Neural cell (in vitro differentiated cells): ENCODE results near the gene FYCO1.

ENCODE experiments used
- RAD21 ChIP-seq: fragments of 450-650 bp; conservative IDR thresholded peaks from 2 replicates; pipeline ENCODE4 v1.6.1; 2014; ENCODE audit warnings: antibody characterized with exemption, mild to moderate bottlenecking, moderate library complexity
- SMC3 ChIP-seq: fragments of 450-650 bp; conservative IDR thresholded peaks from 2 replicates; pipeline ENCODE4 v1.6.1; 2014; ENCODE audit warnings: antibody characterized with exemption, mild to moderate bottlenecking, moderate library complexity; ENCODE audit not compliant: poor library complexity
- TF ChIP-seq, protein P1 (sequence below): fragments of 450-650 bp; IDR thresholded peaks from 2 replicates; pipeline ENCODE4 v1.5.1; 2014; ENCODE audit warnings: antibody characterized with exemption, mild to moderate bottlenecking, moderate library complexity; ENCODE audit not compliant: poor library complexity, severe bottlenecking

GRCh38 chr3:45878124-45878523 lies 117.5 kb downstream of the FYCO1 start:
- TF ChIP-seq, protein P1, sequence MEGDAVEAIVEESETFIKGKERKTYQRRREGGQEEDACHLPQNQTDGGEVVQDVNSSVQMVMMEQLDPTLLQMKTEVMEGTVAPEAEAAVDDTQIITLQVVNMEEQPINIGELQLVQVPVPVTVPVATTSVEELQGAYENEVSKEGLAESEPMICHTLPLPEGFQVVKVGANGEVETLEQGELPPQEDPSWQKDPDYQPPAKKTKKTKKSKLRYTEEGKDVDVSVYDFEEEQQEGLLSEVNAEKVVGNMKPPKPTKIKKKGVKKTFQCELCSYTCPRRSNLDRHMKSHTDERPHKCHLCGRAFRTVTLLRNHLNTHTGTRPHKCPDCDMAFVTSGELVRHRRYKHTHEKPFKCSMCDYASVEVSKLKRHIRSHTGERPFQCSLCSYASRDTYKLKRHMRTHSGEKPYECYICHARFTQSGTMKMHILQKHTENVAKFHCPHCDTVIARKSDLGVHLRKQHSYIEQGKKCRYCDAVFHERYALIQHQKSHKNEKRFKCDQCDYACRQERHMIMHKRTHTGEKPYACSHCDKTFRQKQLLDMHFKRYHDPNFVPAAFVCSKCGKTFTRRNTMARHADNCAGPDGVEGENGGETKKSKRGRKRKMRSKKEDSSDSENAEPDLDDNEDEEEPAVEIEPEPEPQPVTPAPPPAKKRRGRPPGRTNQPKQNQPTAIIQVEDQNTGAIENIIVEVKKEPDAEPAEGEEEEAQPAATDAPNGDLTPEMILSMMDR, result no peak
- TF ChIP-seq SMC3 (no peak), RAD21 (no peak)
